Esophagus squamous epithelium (tissue), 4 donors: ENCODE data around the gene CYP17A1.

Experiments
- CTCF ChIP-seq, 6 experiments: fragments of 450-650 bp in 4 of 6; fragments of 200-600 bp in 2 of 6; sonication (generic) in 2 of 6; IDR thresholded peaks; one replicate each; pipeline ENCODE4 v1.5.1; 2016 to 2019; ENCODE audit warnings: antibody characterized with exemption in 6 of 6, mild to moderate bottlenecking in 4 of 6, moderate library complexity in 4 of 6
- POLR2A ChIP-seq, 4 donors: fragments of 450-650 bp; IDR thresholded peaks; one replicate each; pipeline ENCODE4 v1.6.1; 2017; ENCODE audit warnings: antibody characterized with exemption in 4 of 4, mild to moderate bottlenecking in 4 of 4, moderate library complexity in 3 of 4

- no peak for TF ChIP-seq CTCF (IDR thresholded peaks at IDR 0.05)
- no peak for TF ChIP-seq POLR2A (IDR thresholded peaks at IDR 0.05)
These were observed 32.3 kb upstream of the CYP17A1 start, which contains the start of gene AS3MT for GRCh38 chr10:102869258-102870198.
